ENCODE results near the gene RALGDS. TPM values are rescaled to one million over a fixed set of nuclear protein-coding genes. Genes with fewer than 3 reads are reported as not detected.
A peak's percentile ranks its signal among the peaks of the same experiment; 100 is the strongest.

RALGDS gene
- total RNA-seq, 3 donors from 2014 or later = 38.3 to 59.4 (median 44.2) TPM

- DNase-seq (peak in 2 of 3 donors; percentile 57 to 78), ATAC-seq (no peak)
- intact Hi-C loops (cut with DNase I, micrococcal nuclease) = no loop called here
- H3K9me3 ChIP-seq = no peaks in the 10 kb centered on the region
- H3K4me3 ChIP-seq = no peak overlapping the region
- TF ChIP-seq CTCF (IDR thresholded peaks at IDR 0.05) = no peak
- peaks cover 39% of the 10 kb centered on the region for H3K4me1 ChIP-seq (ENCODE audit: low read depth)
- H3K36me3 ChIP-seq (ENCODE audit: low read depth) = no peaks in the 10 kb centered on the region
Measured at GRCh38 chr9:133121915-133122550, 993 bp upstream of the RALGDS start.

GRCh38 chr9:133120501-133121197, 391 bp downstream of the RALGDS start:
- peak overlapping the region; percentile 42 for H3K4me3 ChIP-seq
- intact Hi-C loops (cut with DNase I, micrococcal nuclease) = no loop called here
- no peaks in the 10 kb centered on the region for H3K36me3 ChIP-seq (ENCODE audit: low read depth)
- no peaks in the 10 kb centered on the region for H3K9me3 ChIP-seq
- ATAC-seq = peak; percentile 7
- peaks cover 40% of the 10 kb centered on the region for H3K4me1 ChIP-seq (ENCODE audit: low read depth)
- TF ChIP-seq CTCF (IDR thresholded peaks at IDR 0.05) = no peak
- DNase-seq = peak in 1 of 3 donors; percentile 77

- ATAC-seq (peak; percentile 4), DNase-seq (peak in 2 of 3 donors; percentile 50 to 61)
- H3K9me3 ChIP-seq = no peaks in the 10 kb centered on the region
- no peak for TF ChIP-seq CTCF (IDR thresholded peaks at IDR 0.05)
- peaks cover 45% of the 10 kb centered on the region for H3K4me1 ChIP-seq (ENCODE audit: low read depth)
- intact Hi-C loops (cut with DNase I, micrococcal nuclease) = no loop called here
- no peak overlapping the region for H3K4me3 ChIP-seq
- H3K36me3 ChIP-seq (ENCODE audit: low read depth) = no peaks in the 10 kb centered on the region
Measured at GRCh38 chr9:133119846-133120500, 1.1 kb downstream of the RALGDS start.

GRCh38 chr9:133119103-133119845, 1.8 kb downstream of the RALGDS start:
- intact Hi-C loops (cut with DNase I, micrococcal nuclease) = no loop called here
- ATAC-seq = no peak
- peaks cover 52% of the 10 kb centered on the region for H3K4me1 ChIP-seq (ENCODE audit: low read depth)
- DNase-seq = peak in 1 of 3 donors; percentile 64
- no peak for TF ChIP-seq CTCF (IDR thresholded peaks at IDR 0.05)
- H3K36me3 ChIP-seq (ENCODE audit: low read depth) = no peaks in the 10 kb centered on the region
- H3K9me3 ChIP-seq = no peaks in the 10 kb centered on the region
- no peak overlapping the region for H3K4me3 ChIP-seq

- Histone ChIP-seq H3K4me3 (no peak overlapping the region), H3K36me3 (ENCODE audit: low read depth) (no peaks in the 10 kb centered on the region), H3K9me3 (no peaks in the 10 kb centered on the region), H3K4me1 (ENCODE audit: low read depth) (peaks cover 59% of the 10 kb centered on the region)
- TF ChIP-seq CTCF (IDR thresholded peaks at IDR 0.05) = no peak
- intact Hi-C loops (cut with DNase I, micrococcal nuclease) = no loop called here
- ATAC-seq = no peak
- peak in 2 of 3 donors; percentile 16 to 48 for DNase-seq
Measured at GRCh38 chr9:133118568-133118967, 2.5 kb downstream of the RALGDS start.
